ENCODE measurements around the gene PKP4. TPM values are rescaled to one million over a fixed set of nuclear protein-coding genes. Genes with fewer than 3 reads are reported as not detected.

PKP4 gene
- total RNA-seq, 1 donor from 2014 or later, result 41.0 TPM

DNA sequence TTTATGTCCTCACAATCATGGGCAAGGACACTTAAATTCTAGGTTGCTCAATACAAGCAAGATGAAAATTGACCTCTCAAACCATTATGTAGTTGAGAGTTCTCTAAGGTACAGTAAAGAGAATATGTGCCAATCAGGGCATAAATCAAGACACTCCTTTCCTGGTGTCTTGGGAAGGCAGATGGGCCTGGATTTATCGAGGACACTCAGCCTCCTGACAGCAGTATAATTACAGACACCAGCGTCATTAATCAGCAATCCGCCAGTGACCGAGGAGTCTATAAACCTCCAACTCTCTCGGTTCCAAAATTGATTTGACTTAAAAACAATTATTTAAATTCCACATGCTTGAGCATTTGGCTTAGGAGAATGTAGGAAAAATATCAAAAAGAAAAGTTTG is 262.7 kb downstream of the PKP4 start:
- TF ChIP-seq, protein P1, sequence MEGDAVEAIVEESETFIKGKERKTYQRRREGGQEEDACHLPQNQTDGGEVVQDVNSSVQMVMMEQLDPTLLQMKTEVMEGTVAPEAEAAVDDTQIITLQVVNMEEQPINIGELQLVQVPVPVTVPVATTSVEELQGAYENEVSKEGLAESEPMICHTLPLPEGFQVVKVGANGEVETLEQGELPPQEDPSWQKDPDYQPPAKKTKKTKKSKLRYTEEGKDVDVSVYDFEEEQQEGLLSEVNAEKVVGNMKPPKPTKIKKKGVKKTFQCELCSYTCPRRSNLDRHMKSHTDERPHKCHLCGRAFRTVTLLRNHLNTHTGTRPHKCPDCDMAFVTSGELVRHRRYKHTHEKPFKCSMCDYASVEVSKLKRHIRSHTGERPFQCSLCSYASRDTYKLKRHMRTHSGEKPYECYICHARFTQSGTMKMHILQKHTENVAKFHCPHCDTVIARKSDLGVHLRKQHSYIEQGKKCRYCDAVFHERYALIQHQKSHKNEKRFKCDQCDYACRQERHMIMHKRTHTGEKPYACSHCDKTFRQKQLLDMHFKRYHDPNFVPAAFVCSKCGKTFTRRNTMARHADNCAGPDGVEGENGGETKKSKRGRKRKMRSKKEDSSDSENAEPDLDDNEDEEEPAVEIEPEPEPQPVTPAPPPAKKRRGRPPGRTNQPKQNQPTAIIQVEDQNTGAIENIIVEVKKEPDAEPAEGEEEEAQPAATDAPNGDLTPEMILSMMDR (conservative IDR thresholded peaks at IDR 0.05; ENCODE audit: low read depth, low read length), result no peak
- no peak overlapping the region for H3K4me3 ChIP-seq (ENCODE audit: low read depth, low read length)
- no peak for DNase-seq (ENCODE audit: low read depth)

DNA sequence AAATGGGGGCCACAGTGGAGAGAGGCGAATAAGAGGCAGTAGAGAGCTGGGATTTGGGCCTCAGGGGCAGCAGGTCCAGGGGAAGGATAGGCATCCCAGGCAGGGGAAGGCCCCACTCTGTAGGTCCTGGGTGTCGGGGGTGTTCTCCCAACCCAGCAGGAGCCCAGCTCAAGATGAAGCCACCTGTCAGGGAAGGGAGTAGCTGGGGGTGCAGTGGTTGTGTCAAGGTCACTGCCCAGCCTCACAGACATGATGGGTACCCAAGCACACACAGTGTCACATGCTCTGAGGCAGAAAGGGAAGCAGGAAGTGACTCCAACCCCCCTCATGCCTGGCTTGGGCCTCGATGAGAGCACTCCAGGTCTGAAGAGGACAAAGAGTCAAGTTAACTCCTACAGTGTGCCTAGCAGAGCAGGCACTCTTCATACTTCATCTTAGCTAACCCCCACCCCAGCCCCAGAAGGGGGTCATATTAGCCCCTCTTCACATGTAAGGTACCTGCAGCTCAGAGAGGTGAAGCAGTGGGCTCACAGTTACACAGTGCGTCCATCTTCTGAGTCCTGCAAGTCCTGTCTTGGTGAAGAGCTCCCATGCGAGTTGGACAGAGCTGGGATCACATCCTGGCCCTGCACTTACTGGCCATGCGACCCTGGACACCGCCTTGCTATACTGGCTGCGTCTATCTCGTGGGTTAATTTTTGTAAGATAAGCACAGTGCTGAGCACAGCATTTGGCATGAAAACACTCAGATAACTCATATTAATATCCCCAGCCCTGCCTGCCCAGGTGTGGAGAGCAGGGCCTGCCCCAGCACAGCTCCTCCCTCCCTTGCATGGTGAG is 265.7 kb downstream of the PKP4 start:
- no peak overlapping the region for H3K4me3 ChIP-seq (ENCODE audit: low read depth, low read length)
- no peak for DNase-seq (ENCODE audit: low read depth)
- TF ChIP-seq, protein P1 (conservative IDR thresholded peaks at IDR 0.05; ENCODE audit: low read depth, low read length), result no peak

- H3K4me3 ChIP-seq (ENCODE audit: low read depth, low read length), result no peak overlapping the region
- TF ChIP-seq, protein P1 (conservative IDR thresholded peaks at IDR 0.05; ENCODE audit: low read depth, low read length), result no peak
- no peak for DNase-seq (ENCODE audit: low read depth)
Observed at GRCh38 chr2:158723181-158723838, 266.6 kb downstream of the PKP4 start.

DNA sequence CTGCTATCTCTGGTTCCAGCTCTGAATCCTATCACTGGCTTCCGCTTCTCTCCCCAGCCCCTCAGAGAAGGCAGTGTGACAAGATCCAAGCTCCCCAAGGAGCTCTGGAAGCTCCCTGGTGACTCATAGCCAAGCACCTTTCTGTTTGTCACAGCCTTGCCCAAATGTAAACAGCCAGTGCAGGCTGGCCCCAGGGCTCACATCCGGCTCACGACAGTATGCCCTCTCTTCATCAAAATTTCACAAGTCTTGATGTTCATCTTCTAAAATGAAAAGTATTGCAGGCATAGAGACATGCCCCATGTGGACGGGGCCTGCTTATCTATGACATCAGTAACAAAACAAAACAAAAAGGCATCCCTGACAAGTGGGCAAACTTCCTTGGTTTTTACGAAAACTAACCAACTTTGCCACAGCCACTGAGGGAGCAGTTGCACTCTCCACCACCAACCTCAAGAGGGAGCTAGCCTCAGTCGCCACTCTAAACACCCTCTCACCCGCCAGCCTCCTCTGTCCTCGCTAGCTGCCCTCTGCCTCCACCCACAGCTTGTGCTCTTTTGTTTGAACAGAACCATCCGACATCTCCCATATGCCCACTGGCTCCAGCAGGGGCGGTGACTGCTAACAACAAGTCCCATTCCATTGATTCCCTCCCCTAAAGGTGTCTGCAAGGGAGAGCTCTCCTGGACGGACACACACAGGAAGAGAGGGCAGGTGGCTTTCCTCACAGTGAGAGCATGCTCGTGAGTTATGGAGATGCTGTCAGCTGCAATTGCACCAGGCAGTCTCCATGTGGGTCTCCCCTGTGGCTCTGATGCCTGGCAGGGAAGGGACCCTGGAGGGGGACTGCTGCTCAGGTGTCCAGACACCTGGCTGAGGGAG is 267.4 kb downstream of the PKP4 start:
- TF ChIP-seq, protein P1 (conservative IDR thresholded peaks at IDR 0.05; ENCODE audit: low read depth, low read length), result peak; percentile 29
- DNase-seq (ENCODE audit: low read depth), result no peak
- H3K4me3 ChIP-seq (ENCODE audit: low read depth, low read length), result no peak overlapping the region

DNA sequence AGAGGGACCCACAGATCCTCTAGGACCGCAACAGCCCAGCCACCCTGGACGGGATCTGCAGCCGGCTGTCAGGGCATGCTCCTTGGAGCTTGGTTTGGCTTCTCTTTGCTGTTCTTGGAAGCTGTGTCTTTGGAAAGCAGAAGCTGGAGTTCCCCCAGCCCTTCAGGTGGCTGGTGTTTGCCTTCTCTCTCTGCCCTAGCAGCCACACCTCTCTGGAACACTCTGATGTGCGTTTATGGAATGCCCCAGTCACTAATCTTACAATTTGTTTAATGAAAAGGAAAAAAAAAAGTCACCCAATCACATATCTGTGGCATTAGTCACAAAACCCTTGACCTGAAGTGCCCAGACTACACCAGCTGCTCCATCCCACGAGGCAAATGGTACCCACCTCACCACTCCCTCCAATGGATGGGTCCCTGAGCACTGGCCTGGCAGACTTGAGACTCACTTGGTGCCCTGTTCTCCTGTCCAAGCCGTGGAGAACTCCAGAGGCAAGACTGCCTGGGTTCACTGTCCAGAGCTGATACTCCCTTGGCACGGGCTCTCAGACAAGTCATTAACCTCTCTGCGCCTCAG is 268.1 kb downstream of the PKP4 start:
- TF ChIP-seq, protein P1 (conservative IDR thresholded peaks at IDR 0.05; ENCODE audit: low read depth, low read length), result no peak
- DNase-seq (ENCODE audit: low read depth), result peak; percentile 53
- H3K4me3 ChIP-seq (ENCODE audit: low read depth, low read length), result no peak overlapping the region

GRCh38 chr2:158725441-158725891 is 268.7 kb downstream of the PKP4 start:
- no peak overlapping the region for H3K4me3 ChIP-seq (ENCODE audit: low read depth, low read length)
- DNase-seq (ENCODE audit: low read depth), result no peak
- TF ChIP-seq, protein P1 (conservative IDR thresholded peaks at IDR 0.05; ENCODE audit: low read depth, low read length), result no peak
